Keratinocyte (primary cell): ENCODE measurements around the gene ST8SIA1. TPM values are rescaled to one million over a fixed set of nuclear protein-coding genes. Genes with fewer than 3 reads are reported as not detected.
"Not testable (repeated sequence)": the region's sequence is repeated elsewhere in the genome, so short reads cannot be mapped to it uniquely, and the experiment has no call there.

Experiments used
- DNase-seq: peaks from one replicate; pipeline ENCODE4 v3.0.0-alpha.2; 2011; ENCODE audit warnings: low read depth, missing footprints, low spot score
- FAIRE-seq: peaks from 2 replicates; lab custom pipeline; 2011; peaks lifted over from hg19 to GRCh38; lab: Jason Lieb, UNC
- H2AFZ ChIP-seq: 2 replicates; pipeline ENCODE4 v1.6.0; 2012; ENCODE audit warnings: low read length, control low read depth, inconsistent platforms; ENCODE audit not compliant: control insufficient read depth
- H3K27ac ChIP-seq: 2 replicates; pipeline ENCODE4 v1.5.1; 2011; ENCODE audit warnings: low read length; ENCODE audit not compliant: control insufficient read depth, insufficient read depth
- H3K27me3 ChIP-seq: 3 replicates; pipeline ENCODE4 v1.6.0; 2011; ENCODE audit warnings: low read length; ENCODE audit not compliant: control insufficient read depth, insufficient read depth; ENCODE audit errors: extremely low read depth
- H3K36me3 ChIP-seq, 2 experiments: 2 replicates in 1 of 2; 3 replicates in 1 of 2; pipeline ENCODE4 v1.5.1; 2011; ENCODE audit warnings: low read length in 2 of 2, mild to moderate bottlenecking in 1 of 2; ENCODE audit not compliant: control insufficient read depth in 2 of 2, insufficient read depth in 2 of 2; ENCODE audit errors: extremely low read depth in 1 of 2
- H3K4me1 ChIP-seq: 3 replicates; pipeline ENCODE4 v1.5.1; 2011; ENCODE audit warnings: low read length; ENCODE audit not compliant: control insufficient read depth, insufficient read depth; ENCODE audit errors: extremely low read depth
- H3K4me2 ChIP-seq: 3 replicates; pipeline ENCODE4 v1.6.0; 2011; ENCODE audit warnings: low read depth, low read length; ENCODE audit not compliant: control insufficient read depth, insufficient read depth; ENCODE audit errors: extremely low read depth
- H3K4me3 ChIP-seq, 3 experiments: fragments of 200-600 bp in 1 of 3; sonication (generic) in 1 of 3; 2 replicates in 2 of 3; 3 replicates in 1 of 3; pipeline ENCODE4 v1.5.1; 2011 to 2016; ENCODE audit warnings: low read length in 3 of 3, mild to moderate bottlenecking in 3 of 3, control low read depth in 2 of 3, inconsistent platforms in 1 of 3, low read depth in 1 of 3, mixed read lengths in 1 of 3, mixed run types in 1 of 3, moderate library complexity in 1 of 3; ENCODE audit not compliant: control insufficient read depth in 2 of 3, insufficient read depth in 2 of 3; ENCODE audit errors: extremely low read depth in 1 of 3
- H3K79me2 ChIP-seq: 2 replicates; pipeline ENCODE4 v1.6.0; 2012; ENCODE audit warnings: low read length; ENCODE audit not compliant: control insufficient read depth, insufficient read depth
- H3K9ac ChIP-seq: 3 replicates; pipeline ENCODE4 v1.6.0; 2011; ENCODE audit warnings: low read length; ENCODE audit not compliant: control insufficient read depth, insufficient read depth; ENCODE audit errors: extremely low read depth
- H3K9me1 ChIP-seq: 3 replicates; pipeline ENCODE4 v1.6.0; 2011; ENCODE audit warnings: low read length; ENCODE audit not compliant: control insufficient read depth, insufficient read depth; ENCODE audit errors: extremely low read depth
- H3K9me3 ChIP-seq: 2 replicates; pipeline ENCODE4 v1.5.1; 2012; ENCODE audit warnings: low read depth, low read length; ENCODE audit not compliant: control insufficient read depth
- H4K20me1 ChIP-seq: 3 replicates; pipeline ENCODE4 v1.6.0; 2011; ENCODE audit warnings: low read length; ENCODE audit not compliant: control insufficient read depth, insufficient read depth; ENCODE audit errors: extremely low read depth
- CTCF ChIP-seq, 3 experiments: IDR thresholded peaks in 1 of 3; conservative IDR thresholded peaks in 1 of 3; optimal IDR thresholded peaks in 1 of 3; 2 replicates in 2 of 3; 3 replicates in 1 of 3; pipeline versions ENCODE3 to v1.5.1; 2011; ENCODE audit warnings: low read length in 3 of 3, mild to moderate bottlenecking in 3 of 3, moderate library complexity in 2 of 3, control low read depth in 1 of 3, inconsistent platforms in 1 of 3; ENCODE audit not compliant: insufficient read depth in 2 of 3; ENCODE audit errors: extremely low read depth in 1 of 3
- EZH2 ChIP-seq: IDR thresholded peaks from one replicate; pipeline ENCODE4 v1.6.1; 2012; ENCODE audit warnings: inconsistent platforms, mild to moderate bottlenecking, low read length, moderate library complexity
- dilution Hi-C: fragments of 300-500 bp; cut with MboI; formaldehyde crosslinking; loops from one replicate; pipeline ENCODE4 v1.7.0; 2020; ENCODE audit warnings: low sequenced_read_pairs; ENCODE audit not compliant: extremely low pct_ligation_motif_present
- polyA plus RNA-seq, 5 experiments: library from polyadenylated mRNA; depleted of rRNA in 3 of 5; stranded (reverse) in 3 of 5; stranded (forward) in 1 of 5; unstranded in 1 of 5; fragments of >200 nt; gene quantifications; 1 replicate in 1 of 5; 2 replicates in 3 of 5; 3 replicates in 1 of 5; pipeline versions ENCODE4 v1.2.1 to v1.2.3, GENCODE V29; 2011 to 2012; ENCODE audit warnings: missing spikeins in 2 of 5, low read depth in 1 of 5, low replicate concordance in 1 of 5

The ST8SIA1 gene
- polyA plus RNA-seq, 1 donor (not counting 4 experiments of a cell fraction or from before 2014, with no cell fraction given) = 0.50 TPM

DNA sequence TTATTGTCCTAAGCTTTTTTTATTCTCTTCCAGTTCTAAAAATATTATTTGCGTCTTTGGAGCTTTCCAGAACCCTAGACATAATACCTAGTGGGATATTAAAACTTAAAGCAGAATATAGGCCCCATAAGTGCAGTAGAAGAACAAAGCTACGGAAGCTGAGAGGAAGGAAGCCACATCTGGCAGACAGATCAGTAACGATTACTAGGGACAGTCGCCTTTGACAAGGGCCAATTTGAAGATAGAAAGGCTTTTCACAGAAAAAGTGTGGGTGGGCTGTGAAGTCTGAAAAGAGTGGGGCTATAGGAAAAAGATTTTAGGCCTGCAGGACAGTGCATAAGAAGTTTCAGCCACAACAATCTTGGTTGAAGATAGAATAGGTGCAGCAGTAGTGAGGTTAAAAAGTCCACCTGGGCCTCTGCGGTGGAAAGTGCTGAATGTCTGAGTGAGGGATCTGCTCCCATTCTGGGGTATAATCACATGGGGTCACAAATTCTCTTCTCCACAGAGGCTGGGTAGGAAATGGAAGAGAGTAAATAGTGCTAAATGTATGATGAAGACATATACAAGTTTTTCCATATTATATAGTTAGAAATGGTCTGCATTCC is 174.0 kb downstream of the ST8SIA1 start:
- no peak overlapping the region for H3K27ac ChIP-seq
- no peaks in the 10 kb centered on the region for H3K9me3 ChIP-seq
- H3K4me2 ChIP-seq = no peak overlapping the region
- H3K9ac ChIP-seq = no peak overlapping the region
- no peaks in the 10 kb centered on the region for H3K27me3 ChIP-seq
- no peaks in the 10 kb centered on the region for H3K79me2 ChIP-seq
- H2AFZ ChIP-seq = no peak overlapping the region
- no peak overlapping the region for H3K4me3 ChIP-seq
- TF ChIP-seq EZH2 (no peak), CTCF (optimal IDR thresholded peaks at IDR 0.05 in 1 of 3, IDR thresholded peaks at IDR 0.05 in 1 of 3, conservative IDR thresholded peaks at IDR 0.05 in 1 of 3; ENCODE audit: extremely low read depth in 1 of 3, insufficient read depth in 2 of 3, low read length in 3 of 3) (no peak)
- H4K20me1 ChIP-seq = no peaks in the 10 kb centered on the region
- H3K36me3 ChIP-seq = no peaks in the 10 kb centered on the region
- H3K4me1 ChIP-seq = no peaks in the 10 kb centered on the region
- no peaks in the 10 kb centered on the region for H3K9me1 ChIP-seq
- FAIRE-seq = no peak
- no peak for DNase-seq
- dilution Hi-C loops = no loop called here

- H3K27me3 ChIP-seq, H3K9me3 ChIP-seq, H3K4me2 ChIP-seq, FAIRE-seq, H3K4me1 ChIP-seq, H3K36me3 ChIP-seq, H3K9ac ChIP-seq, H2AFZ ChIP-seq, H3K9me1 ChIP-seq, H4K20me1 ChIP-seq, H3K79me2 ChIP-seq, dilution Hi-C loops, H3K27ac ChIP-seq, H3K4me3 ChIP-seq, DNase-seq: not testable (repeated sequence)
Observed at GRCh38 chr12:22149286-22149685, 185.2 kb downstream of the ST8SIA1 start.

DNA sequence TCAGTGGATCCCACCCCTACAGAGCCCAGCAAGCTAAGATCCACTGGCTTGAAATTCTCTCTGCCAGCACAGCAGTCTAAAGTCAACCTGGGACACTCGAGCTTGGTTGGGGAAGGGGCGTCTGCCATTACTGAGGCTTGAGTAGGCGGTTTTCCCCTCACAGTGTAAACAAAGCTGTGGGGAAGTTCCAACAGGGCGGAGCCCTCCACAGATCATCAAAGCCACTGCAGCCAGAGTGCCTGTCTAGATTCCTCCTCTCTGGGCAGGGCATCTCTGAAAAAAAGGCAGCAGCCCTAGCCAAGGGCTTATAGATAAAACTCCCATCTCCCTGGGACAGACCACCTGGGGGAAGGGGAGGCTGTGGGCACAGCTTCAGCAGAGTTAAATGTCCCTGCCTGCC is 187.8 kb downstream of the ST8SIA1 start:
- H3K79me2 ChIP-seq, H3K27ac ChIP-seq, H3K4me1 ChIP-seq, H3K9me1 ChIP-seq, H3K36me3 ChIP-seq, H3K9me3 ChIP-seq, FAIRE-seq, H3K9ac ChIP-seq, H4K20me1 ChIP-seq, DNase-seq, H3K27me3 ChIP-seq, H3K4me3 ChIP-seq, dilution Hi-C loops, H2AFZ ChIP-seq, H3K4me2 ChIP-seq: not testable (repeated sequence)

Other genes starting within 250 kb of the ST8SIA1 start
- 9.5 to 17.7 TPM (median 9.7 TPM) in 3 replicates for gene C2CD5, start 209.8 kb upstream of the ST8SIA1 start, polyA plus RNA-seq